GM21723 (cell line): Measurements from ENCODE around the gene CLIP1.
"Not testable (repeated sequence)": the region's sequence is repeated elsewhere in the genome, so short reads cannot be mapped to it uniquely, and the experiment has no call there.

ENCODE experiments used
- ATAC-seq: cut with Tn5 transposase; IDR thresholded peaks from one replicate; pipeline ENCODE4 v1.9.1; 2021; ENCODE audit warnings: mild to moderate bottlenecking, moderate library complexity; ENCODE audit not compliant: unreplicated experiment

CLIP1 gene

DNA sequence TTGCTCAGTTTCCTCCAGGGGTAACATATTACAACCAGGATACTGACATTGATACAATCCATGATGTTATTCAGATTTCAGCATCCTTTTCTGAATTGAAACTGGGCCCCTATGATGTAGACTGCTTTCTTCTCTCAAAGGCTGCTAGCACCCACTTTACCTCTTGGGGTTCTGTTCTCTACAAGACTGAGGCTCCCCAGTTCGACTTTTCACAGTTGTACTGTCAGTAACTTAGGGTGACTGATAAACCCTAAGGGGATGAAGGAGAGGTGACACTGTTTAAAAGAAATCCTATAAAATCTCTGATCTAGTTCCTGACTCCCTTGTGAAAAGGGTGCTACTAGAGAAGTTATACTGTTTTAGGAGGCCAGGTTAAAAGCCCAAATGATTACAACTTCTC lies 157.0 kb downstream of the CLIP1 start:
- no peak for ATAC-seq

DNA sequence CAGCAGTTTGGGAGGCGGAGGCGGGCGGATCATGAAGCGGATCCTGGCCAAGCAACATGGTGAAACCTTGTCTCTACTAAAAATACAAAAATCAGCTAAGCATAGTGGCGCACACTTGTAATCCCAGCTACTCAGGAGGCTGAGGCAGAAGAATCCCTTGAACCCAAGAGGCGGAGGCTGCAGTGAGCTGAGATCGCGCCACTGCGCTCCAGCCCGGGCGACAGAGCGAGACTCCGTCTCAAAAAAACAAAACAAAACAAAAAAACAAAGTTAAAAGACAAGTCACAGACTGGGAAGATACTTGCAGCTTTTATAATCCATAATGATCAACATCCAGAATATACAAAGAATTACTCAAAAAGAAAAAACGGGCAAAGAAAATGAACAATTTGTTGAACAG lies 161.7 kb downstream of the CLIP1 start:
- ATAC-seq, result not testable (repeated sequence)

DNA sequence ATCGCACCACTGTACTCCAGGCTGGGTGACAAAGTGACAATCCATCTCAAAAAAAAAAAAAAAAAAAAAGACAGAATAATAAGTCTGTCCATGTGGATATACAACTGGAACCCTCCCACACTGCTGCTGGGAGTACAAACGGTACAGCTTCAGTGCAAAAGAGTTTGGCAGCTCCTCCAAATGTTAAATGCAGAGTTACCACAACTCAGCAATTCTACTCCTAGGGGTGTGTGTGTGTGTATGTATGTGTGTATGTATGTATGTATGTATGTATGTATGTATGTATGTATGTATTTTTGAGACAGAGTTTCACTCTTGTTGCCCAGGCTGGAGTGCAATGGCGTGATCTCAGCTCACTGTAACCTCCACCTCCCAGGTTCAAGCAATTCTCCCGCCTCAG lies 163.5 kb downstream of the CLIP1 start:
- ATAC-seq, result not testable (repeated sequence)

DNA sequence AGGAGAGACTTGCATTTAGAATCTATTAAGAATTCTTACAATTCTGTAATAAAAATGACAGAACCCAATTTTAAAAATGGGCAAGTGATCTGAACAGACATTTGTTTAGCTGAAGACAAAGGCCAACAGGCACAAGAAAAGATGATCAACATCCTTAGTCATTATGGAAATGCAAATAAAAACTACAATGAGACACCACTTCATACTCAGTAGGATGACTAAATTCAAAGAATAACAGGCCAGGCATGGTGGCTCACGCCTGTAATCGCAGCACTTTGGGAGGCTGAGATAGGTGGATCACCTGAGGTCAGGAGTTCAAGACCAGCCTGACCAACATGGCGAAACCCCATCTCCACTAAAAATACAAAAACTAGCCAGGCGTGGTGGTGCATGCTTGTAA lies 164.0 kb downstream of the CLIP1 start:
- ATAC-seq, result not testable (repeated sequence)

DNA sequence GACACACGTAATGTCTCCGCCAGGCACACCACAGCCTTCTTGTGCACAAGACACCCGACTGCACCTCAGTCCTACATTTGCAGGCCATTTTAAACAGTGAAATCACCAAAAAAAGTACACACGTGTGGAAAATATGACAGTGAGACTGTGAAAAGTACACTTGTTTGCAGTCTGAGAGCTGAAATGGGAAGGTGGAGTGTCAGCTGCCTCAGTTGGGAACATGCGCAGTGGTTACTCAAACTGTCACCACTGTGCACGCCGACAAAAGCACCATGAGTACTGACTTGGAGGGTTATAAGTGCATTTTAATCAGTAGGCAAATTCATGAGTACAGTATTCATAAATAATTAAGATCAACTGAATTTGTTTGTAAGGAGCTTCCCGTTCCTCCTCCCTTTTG lies 171.9 kb downstream of the CLIP1 start:
- ATAC-seq, result no peak

DNA sequence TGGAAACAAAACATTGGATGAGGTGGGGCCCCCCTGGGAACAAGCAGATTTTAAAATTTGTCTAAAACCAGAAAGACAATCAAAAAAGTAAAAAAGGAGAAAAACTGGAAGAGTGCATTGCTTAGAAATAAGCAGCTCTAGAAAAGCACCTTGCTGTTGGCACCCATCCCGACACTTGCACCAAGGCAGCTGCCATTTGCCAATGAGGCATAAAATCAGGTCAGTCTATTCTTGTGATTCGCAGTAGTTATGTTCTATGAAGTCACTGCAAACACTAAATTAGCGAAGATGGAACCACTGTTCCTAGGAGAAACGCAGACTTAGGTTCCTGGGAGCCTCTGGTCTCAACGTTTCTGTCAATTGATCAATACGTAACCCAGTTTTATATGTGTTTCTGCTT lies 172.4 kb downstream of the CLIP1 start:
- no peak for ATAC-seq

DNA sequence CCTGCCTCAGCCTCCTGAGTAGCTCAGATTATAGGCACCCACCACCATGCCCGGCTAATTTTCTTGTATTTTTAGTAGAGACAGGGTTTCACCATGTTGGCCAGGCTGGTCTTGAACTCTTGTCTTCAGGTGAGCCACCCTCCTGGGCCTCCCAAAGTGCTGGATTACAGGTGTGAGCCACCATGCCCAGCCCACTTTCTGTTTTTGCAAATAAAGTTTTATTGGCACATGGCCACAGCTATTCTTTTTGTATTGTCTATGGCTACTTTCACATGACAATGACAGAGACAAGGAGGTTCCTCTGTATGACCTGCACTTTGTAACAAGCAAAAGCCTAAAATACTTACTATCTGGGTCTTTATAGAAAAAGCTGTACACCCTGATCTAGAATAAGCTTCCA lies 176.9 kb downstream of the CLIP1 start:
- no peak for ATAC-seq

DNA sequence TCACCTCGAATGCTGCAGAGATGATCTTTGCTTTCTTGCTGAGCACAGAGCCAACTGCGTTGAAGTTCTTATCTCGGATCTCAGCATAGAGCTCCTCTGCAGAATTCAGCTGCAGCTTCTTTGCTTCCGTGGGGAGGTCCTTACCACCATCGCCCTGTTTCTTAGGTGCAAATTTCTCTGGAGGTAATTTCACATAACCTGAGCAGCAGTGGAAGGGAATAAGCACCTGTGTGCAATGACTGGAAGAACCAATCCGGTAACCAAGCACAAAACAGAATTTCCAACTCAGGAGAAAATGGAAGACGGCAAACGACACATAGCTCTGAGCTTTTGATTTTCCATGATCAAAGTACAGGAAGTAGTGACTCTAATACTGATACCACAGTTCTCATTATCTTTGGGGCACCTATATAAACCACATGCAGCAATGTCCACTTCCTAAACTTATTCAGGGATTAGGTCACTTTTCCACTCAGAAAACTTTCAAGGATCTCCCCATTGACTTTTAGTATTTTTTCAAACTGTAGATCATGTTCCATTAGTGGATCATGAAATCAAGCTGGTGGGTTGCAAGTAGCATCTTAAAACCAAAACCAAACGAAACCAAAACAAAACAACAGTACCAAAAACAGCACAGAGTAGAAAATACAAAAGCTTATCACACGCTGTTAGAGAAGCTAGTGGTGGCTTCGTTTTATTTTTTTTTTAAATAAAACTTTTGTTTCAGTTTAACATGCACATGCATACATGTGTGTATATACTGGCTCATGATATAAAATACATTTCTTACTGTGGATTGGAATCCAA lies 177.7 kb downstream of the CLIP1 start:
- no peak for ATAC-seq

DNA sequence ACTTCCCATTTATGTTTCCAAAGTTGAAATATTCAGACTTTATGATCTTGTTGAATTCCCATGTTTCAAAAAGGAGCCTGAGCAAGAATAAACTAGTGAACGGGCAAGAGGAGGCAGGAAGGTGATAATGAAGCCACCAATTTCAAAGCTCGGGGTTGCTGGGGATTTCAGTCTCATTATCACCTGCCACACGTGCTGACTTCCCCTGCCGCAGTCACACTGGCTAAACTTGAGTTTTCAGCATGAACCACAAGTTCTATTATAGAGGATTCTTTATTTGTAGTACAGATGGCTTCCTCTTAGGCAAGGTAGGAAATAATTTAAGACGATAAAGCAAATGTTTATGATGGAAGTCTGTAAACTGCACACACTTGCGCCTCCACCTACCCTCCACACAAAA lies 178.5 kb downstream of the CLIP1 start:
- no peak for ATAC-seq

DNA sequence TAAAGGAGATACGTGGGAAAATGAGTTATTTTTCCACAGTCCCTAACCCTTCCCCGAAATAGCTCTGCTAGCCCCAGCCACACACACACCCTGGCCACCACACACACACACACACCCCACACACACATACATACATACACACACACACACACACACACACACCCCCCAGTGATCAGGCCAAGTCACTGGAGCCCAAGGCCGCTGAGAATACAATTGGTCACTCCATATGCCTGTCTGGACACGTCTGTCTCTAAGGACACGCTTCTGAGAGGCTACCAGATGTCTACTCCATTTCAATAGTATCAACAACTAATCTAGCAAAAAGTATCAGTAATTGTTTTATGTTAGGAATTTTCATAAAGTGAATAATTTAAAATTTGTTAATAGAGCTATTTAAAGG lies 183.6 kb downstream of the CLIP1 start:
- no peak for ATAC-seq

DNA sequence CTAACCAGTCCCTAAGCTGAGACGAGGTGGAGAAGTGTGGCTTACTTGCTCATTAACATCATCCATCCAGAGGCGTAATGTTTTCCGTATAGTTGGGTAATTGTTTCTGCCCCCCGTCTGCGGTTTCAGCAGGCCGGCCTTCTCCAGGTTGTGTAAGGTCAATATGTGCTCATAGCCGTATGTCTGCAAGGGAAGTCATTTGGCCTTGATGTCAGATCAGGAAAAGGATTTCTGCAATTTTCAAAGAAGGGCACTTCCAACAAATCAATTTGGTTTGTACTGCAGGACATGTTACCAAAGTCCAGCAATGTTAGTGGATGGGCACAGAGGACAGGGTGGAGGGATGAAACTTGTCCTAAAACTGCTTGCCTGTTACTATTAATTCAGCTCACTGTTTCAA lies 186.7 kb downstream of the CLIP1 start:
- ATAC-seq, result no peak

DNA sequence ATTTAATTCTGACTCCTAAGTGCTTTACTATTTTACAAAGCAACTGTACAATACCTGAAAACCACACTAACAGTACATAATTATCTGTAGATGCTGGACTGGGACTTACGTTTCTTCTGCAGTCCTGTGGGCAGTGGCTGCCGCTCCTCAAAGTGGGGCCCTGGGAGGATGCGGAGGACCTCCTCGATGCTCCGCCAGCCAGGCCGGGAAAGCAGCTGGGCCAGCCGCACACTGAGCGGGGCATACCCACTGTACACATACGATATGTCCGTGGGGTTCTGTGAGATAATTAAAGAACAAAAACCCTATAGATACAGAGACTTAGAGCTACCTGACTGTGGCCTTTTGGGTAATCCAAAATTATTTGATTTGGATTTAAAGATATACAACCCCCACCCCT lies 189.8 kb downstream of the CLIP1 start:
- no peak for ATAC-seq

DNA sequence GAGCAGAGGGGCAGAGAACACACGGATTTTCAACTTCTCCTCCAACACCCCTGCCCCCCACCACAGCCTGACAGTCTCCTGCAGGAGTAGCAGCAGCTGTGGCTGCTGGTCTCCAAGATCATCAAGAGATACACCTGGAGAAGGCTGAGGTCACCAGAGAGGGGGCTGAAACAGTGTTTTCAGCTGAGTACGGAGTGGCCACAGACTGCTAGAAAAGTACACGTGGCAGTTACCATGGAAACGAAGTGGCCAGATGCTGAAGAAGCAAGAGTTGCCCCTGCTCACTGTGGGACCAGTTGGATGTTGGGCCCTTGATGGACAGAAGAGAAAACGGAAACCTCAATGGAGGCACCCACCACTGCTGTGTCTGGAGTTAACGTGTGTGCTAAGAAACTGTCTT lies 191.7 kb downstream of the CLIP1 start:
- ATAC-seq, result no peak

DNA sequence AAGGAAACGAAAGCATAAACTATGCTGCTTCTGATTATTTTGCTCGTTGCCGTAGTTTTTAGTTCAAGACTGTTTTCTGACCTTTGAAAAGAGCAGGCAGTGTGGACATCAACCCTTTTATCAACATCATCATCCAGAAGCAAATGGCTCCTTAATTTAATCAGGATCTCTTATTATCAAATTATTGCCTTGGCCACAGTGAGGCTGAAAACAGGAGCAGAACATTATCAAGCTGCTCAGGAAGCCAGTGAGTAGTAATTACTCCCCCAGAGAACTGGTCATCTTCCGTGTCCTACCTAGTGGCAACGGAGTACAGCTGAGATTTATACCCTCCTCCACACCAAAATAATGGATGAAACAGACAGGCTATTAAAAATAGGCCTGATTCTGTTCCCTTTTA lies 194.4 kb downstream of the CLIP1 start:
- no peak for ATAC-seq

DNA sequence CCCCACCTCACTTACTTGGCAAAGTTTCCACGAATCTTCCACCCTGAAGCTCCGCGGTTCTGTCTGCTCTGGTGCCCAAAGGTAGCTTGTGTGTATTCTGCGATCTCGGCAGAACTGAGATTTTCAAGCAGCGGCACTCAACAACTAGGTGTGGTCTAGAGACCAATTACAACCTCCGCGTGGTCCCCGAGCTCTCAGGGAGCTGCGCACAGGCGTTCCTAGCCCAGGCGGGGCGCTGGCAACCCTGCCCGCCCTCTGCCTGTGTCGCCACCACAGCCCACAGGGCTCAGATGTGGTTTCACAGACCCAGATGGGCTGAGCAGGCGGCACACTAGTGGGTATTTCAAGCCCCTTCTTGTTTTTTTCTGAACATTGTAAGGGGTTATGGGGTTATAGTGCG lies 195.1 kb downstream of the CLIP1 start:
- ATAC-seq, result no peak

DNA sequence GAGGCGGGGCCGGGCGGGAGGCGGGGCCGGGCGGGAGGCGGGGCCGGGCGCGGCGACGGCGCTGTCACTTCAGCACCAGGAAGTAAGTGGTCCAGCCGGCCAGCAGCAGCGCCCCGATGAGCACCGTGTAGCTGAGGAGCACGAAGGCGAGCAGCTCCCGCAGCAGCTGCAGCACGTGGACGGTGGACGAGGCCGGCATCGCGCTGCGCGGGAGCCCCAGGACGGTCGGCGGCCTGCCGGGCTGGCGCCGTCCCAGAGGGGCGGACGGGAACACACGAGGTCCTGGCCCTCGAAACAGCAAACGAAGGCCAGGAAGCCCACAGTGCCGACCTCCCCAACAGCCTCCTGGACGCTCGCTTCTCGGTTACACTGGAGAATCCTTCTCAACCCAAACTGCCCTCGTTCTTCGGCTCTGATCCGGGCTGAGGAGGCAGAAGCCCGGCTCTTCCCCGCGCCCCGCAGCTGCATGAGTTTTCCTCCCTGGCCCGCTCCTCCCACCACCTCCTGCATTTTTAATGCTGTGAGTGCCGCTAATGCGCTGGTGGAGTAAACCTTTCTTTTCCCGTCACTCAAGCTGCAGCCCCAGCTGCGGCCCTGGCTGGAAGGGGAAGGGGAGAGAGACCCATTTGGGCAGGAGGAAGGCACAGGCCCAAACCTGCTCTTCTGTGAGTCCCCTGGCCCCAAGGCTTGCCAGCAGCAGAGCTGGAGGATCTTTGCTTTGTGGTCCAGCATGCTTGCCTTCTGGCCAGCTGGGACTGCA lies 195.9 kb downstream of the CLIP1 start:
- no peak for ATAC-seq

DNA sequence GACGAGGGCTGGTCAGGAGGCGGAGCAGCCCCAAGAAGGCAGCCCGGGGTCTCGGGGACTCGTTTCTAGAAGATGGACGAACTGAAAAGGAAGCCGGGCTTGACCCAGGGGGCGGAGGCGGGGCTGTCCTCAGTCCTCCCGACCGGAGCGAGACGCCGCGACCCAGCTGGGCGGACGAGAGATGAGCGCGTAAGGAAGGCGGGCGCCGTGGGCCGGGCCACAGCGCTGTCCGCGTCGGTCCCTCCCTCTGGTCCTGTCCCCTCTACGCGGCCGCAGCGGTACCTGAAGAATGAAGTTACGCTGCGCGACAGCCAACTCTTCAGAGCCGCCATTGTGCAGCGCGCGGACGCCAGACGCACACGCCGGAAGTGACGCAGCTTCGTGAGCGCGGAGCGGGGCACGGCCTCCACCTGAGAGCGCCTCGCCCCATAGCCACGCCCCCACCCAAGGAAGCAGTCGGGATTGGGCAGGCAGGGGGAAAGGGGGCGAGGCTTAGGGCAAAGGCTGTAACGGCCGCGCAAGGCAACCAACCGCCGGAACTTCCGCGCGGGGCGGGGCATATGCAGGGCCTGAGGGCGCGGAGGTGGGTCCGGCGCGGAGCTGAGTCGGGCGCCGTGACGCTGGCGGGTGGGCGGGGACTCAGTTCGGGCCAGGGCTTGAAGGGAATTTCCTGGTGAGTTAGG lies 196.6 kb downstream of the CLIP1 start, which contains the start of gene DIABLO:
DIABLO (minus strand) TSS at position 370 of the 683 bp plus-strand sequence; CDS start at position 332, 38 bp downstream.
- peak; percentile 91 for ATAC-seq
